T-cell (primary cell): ENCODE measurements around the gene FSTL4. TPM values are rescaled to one million over a fixed set of nuclear protein-coding genes. Genes with fewer than 3 reads are reported as not detected.

ENCODE experiments used
- ATAC-seq, 4 experiments: fragments of 200-7000 bp in 3 of 4; fragments of 150-1000 bp in 1 of 4; cut with Tn5 transposase; replicated peaks in 1 of 4; 1 replicate in 3 of 4; 2 replicates in 1 of 4; pipeline ENCODE4 v1.10.0; 2021; ENCODE audit warnings: moderate library complexity in 3 of 4, mild to moderate bottlenecking in 2 of 4, moderate number of reproducible peaks in 1 of 4
- CTCF ChIA-PET, 2 donors: fragments of 300-600 bp; sonication (Branson Sonifier 250); formaldehyde crosslinking; loops; one replicate each; lab custom pipeline; 2022; ENCODE audit warnings: antibody characterized with exemption in 2 of 2; lab: Charles Lee
- POLR2A ChIA-PET, 2 donors: fragments of 300-600 bp; sonication (Branson Sonifier 250); formaldehyde crosslinking; loops; one replicate each; lab custom pipeline; 2022; ENCODE audit warnings: antibody characterized with exemption in 2 of 2; lab: Charles Lee
- DNase-seq, 35 experiments: peaks; one replicate each; pipeline versions ENCODE4 v3.0.0 to v3.0.0-alpha.2; 2013 to 2023
- H3K27ac ChIP-seq: one replicate; pipeline ENCODE4 v1.5.1; 2013; ENCODE audit warnings: low read length
- H3K27me3 ChIP-seq, 2 experiments: replicated peaks in 1 of 2; 1 replicate in 1 of 2; 2 replicates in 1 of 2; pipeline versions ENCODE4 v1.6.1 to v1.7.0; 2013; ENCODE audit warnings: low read length in 1 of 2, mixed read lengths in 1 of 2; ENCODE audit not compliant: control insufficient read depth in 2 of 2, insufficient read depth in 2 of 2; ENCODE audit errors: extremely low read depth in 1 of 2
- H3K36me3 ChIP-seq, 2 donors: 1 replicate in 1 of 2; 2 replicates in 1 of 2; pipeline versions ENCODE4 v1.6.1 to v1.7.0; 2013; ENCODE audit warnings: low read length in 1 of 2; ENCODE audit not compliant: control insufficient read depth in 2 of 2, insufficient read depth in 1 of 2; ENCODE audit errors: extremely low read depth in 1 of 2
- H3K4me1 ChIP-seq, 2 experiments: 1 replicate in 1 of 2; 2 replicates in 1 of 2; pipeline versions ENCODE4 v1.6.1 to v1.7.0; 2013; ENCODE audit warnings: low read length in 2 of 2, mixed read lengths in 1 of 2; ENCODE audit not compliant: insufficient read depth in 2 of 2, control insufficient read depth in 1 of 2; ENCODE audit errors: extremely low read depth in 1 of 2
- H3K4me3 ChIP-seq, 2 donors: 1 replicate in 1 of 2; 2 replicates in 1 of 2; pipeline versions ENCODE4 v1.5.1 to v1.7.0; 2013; ENCODE audit warnings: mild to moderate bottlenecking in 2 of 2, low read length in 1 of 2, moderate library complexity in 1 of 2; ENCODE audit not compliant: control insufficient read depth in 1 of 2; ENCODE audit errors: extremely low read depth in 1 of 2
- H3K9me3 ChIP-seq: 2 replicates; pipeline ENCODE4 v1.7.0; 2013
- H3K27ac Mint-ChIP-seq, 2 donors: one replicate each; pipeline ENCODE4 v1.8.0; 2020 to 2021; ENCODE audit warnings: mild to moderate bottlenecking in 2 of 2, mixed read lengths in 2 of 2
- H3K27me3 Mint-ChIP-seq, 2 donors: one replicate each; pipeline ENCODE4 v1.8.0; 2021 to 2022; ENCODE audit warnings: mixed read lengths in 2 of 2
- H3K36me3 Mint-ChIP-seq: one replicate; pipeline ENCODE4 v1.8.0; 2021; ENCODE audit warnings: mixed read lengths
- H3K4me1 Mint-ChIP-seq, 3 donors: one replicate each; pipeline ENCODE4 v1.8.0; 2020 to 2022; ENCODE audit warnings: mixed read lengths in 3 of 3, mild to moderate bottlenecking in 1 of 3
- H3K4me3 Mint-ChIP-seq, 3 donors: one replicate each; pipeline ENCODE4 v1.8.0; 2020 to 2022; ENCODE audit warnings: mild to moderate bottlenecking in 3 of 3, mixed read lengths in 3 of 3, moderate library complexity in 3 of 3
- H3K9me3 Mint-ChIP-seq, 3 donors: one replicate each; pipeline ENCODE4 v1.8.0; 2020 to 2022; ENCODE audit warnings: mixed read lengths in 3 of 3
- WGBS: methylation state at CpG from one replicate; pipeline ENCODE4 v1.1.5; 2013; ENCODE audit warnings: missing lambda C conversion rate; ENCODE audit not compliant: insufficient coverage; 5-methylcytosine and 5-hydroxymethylcytosine counted together
- total RNA-seq, 35 experiments: library from RNA in 6 of 35; stranded (reverse) in 6 of 35; fragments of 120-200 nt in 1 of 35; gene quantifications; one replicate each; pipeline versions ENCODE4 v1.2.1 to v1.2.4 and lab custom pipeline; 2013 to 2026

FSTL4 gene
- total RNA-seq, 5 donors from 2014 or later (not counting 1 experiment from before 2014, with no cell fraction given) = 1.6 TPM; not detected in 3

GRCh38 chr5:133347039-133347438, 265.3 kb downstream of the FSTL4 start:
- Mint-ChIP-seq H3K4me1 (no peaks in the 10 kb centered on the region), H3K9me3 (no peaks in the 10 kb centered on the region), H3K4me3 (no peak overlapping the region), H3K36me3 (no peaks in the 10 kb centered on the region), H3K27ac (no peak overlapping the region), H3K27me3 (peaks cover 0 to 18% of the 10 kb centered on the region in 2 donors)
- 38% methylated on average over 3 of the region's 6 CpGs for WGBS
- no peak for DNase-seq
- no peaks in the 10 kb centered on the region for H3K27me3 ChIP-seq
- H3K4me1 ChIP-seq = no peaks in the 10 kb centered on the region
- no peak for ATAC-seq
- H3K4me3 ChIP-seq = no peak overlapping the region
- H3K36me3 ChIP-seq = no peaks in the 10 kb centered on the region
- H3K27ac ChIP-seq = no peak overlapping the region
- ChIA-PET CTCF (no interaction called here), POLR2A (interaction anchor here in 1 of 2 donors (0.6 kb wide), 1 partner anchor 210 kb away, joined by 4 read pairs; no protein-coding TSS in a partner anchor)
- no peaks in the 10 kb centered on the region for H3K9me3 ChIP-seq

GRCh38 chr5:133344266-133344665, 268.1 kb downstream of the FSTL4 start:
- H3K27me3 ChIP-seq = no peaks in the 10 kb centered on the region
- peaks cover 0 to 12% of the 10 kb centered on the region in 2 donors for H3K27me3 Mint-ChIP-seq
- DNase-seq (no peak), ATAC-seq (no peak)
- H3K9me3 ChIP-seq = no peaks in the 10 kb centered on the region
- ChIA-PET POLR2A (interaction anchor here in 1 of 2 donors (0.6 kb wide), 1 partner anchor 1500 kb away, joined by 3 read pairs; no protein-coding TSS in a partner anchor), CTCF (no interaction called here)
- no peaks in the 10 kb centered on the region for H3K4me1 Mint-ChIP-seq
- no peaks in the 10 kb centered on the region for H3K4me1 ChIP-seq
- no peak overlapping the region for H3K4me3 Mint-ChIP-seq
- no peaks in the 10 kb centered on the region for H3K36me3 ChIP-seq
- no peaks in the 10 kb centered on the region for H3K36me3 Mint-ChIP-seq
- WGBS = no CpG with 5 or more reads among the region's 2 CpGs
- no peak overlapping the region for H3K27ac ChIP-seq
- no peak overlapping the region for H3K27ac Mint-ChIP-seq
- H3K4me3 ChIP-seq = no peak overlapping the region
- H3K9me3 Mint-ChIP-seq = no peaks in the 10 kb centered on the region

- Histone ChIP-seq H3K4me3 (no peak overlapping the region), H3K27ac (no peak overlapping the region), H3K4me1 (no peaks in the 10 kb centered on the region), H3K27me3 (no peaks in the 10 kb centered on the region), H3K9me3 (no peaks in the 10 kb centered on the region), H3K36me3 (no peaks in the 10 kb centered on the region)
- Mint-ChIP-seq H3K27ac (no peak overlapping the region), H3K4me1 (no peaks in the 10 kb centered on the region), H3K9me3 (no peaks in the 10 kb centered on the region), H3K36me3 (no peaks in the 10 kb centered on the region), H3K27me3 (peaks cover 0 to 10% of the 10 kb centered on the region in 2 donors), H3K4me3 (no peak overlapping the region)
- DNase-seq (no peak), ATAC-seq (no peak)
- ChIA-PET CTCF (no interaction called here), POLR2A (no interaction called here)
- WGBS = 75% methylated on average over 5 of the region's 8 CpGs
Measured at GRCh38 chr5:133343196-133343595, 269.1 kb downstream of the FSTL4 start.

GRCh38 chr5:133341915-133342710, 270.2 kb downstream of the FSTL4 start:
- no peaks in the 10 kb centered on the region for H3K27me3 ChIP-seq
- no peaks in the 10 kb centered on the region for H3K36me3 ChIP-seq
- H3K4me1 Mint-ChIP-seq = no peaks in the 10 kb centered on the region
- no peak overlapping the region for H3K4me3 Mint-ChIP-seq
- CTCF ChIA-PET = no interaction called here
- H3K27me3 Mint-ChIP-seq = peaks cover 0 to 6% of the 10 kb centered on the region in 2 donors
- no peaks in the 10 kb centered on the region for H3K9me3 Mint-ChIP-seq
- ATAC-seq (no peak), DNase-seq (no peak)
- no peak overlapping the region for H3K27ac Mint-ChIP-seq
- WGBS = 72% methylated on average over 4 of the region's 8 CpGs
- POLR2A ChIA-PET = no interaction called here
- H3K4me1 ChIP-seq = no peaks in the 10 kb centered on the region
- H3K36me3 Mint-ChIP-seq = no peaks in the 10 kb centered on the region
- no peak overlapping the region for H3K27ac ChIP-seq
- H3K4me3 ChIP-seq = no peak overlapping the region
- no peaks in the 10 kb centered on the region for H3K9me3 ChIP-seq

GRCh38 chr5:133341296-133341695, 271.0 kb downstream of the FSTL4 start:
- Mint-ChIP-seq H3K27ac (no peak overlapping the region), H3K36me3 (no peaks in the 10 kb centered on the region), H3K4me1 (peaks cover 0 to 5% (median 0%) of the 10 kb centered on the region in 3 donors), H3K27me3 (peaks cover 0 to 2% of the 10 kb centered on the region in 2 donors), H3K9me3 (no peaks in the 10 kb centered on the region), H3K4me3 (no peak overlapping the region)
- CTCF ChIA-PET = no interaction called here
- 57% methylated on average over 3 of the region's 6 CpGs for WGBS
- Histone ChIP-seq H3K4me1 (peaks cover 4 to 5% of the 10 kb centered on the region in 2 experiments), H3K27me3 (peaks cover 0 to 6% of the 10 kb centered on the region in 2 experiments), H3K36me3 (no peaks in the 10 kb centered on the region), H3K27ac (no peak overlapping the region), H3K9me3 (no peaks in the 10 kb centered on the region), H3K4me3 (no peak overlapping the region)
- no peak for ATAC-seq
- POLR2A ChIA-PET = no interaction called here
- DNase-seq = no peak

GRCh38 chr5:133340822-133341221, 271.5 kb downstream of the FSTL4 start:
- DNase-seq (no peak), ATAC-seq (no peak)
- H3K9me3 ChIP-seq = no peaks in the 10 kb centered on the region
- no peak overlapping the region for H3K4me3 ChIP-seq
- H3K4me1 Mint-ChIP-seq = peaks cover 0 to 6% (median 0%) of the 10 kb centered on the region in 3 donors
- no peak overlapping the region for H3K4me3 Mint-ChIP-seq
- peaks cover 0 to 9% of the 10 kb centered on the region in 2 experiments for H3K27me3 ChIP-seq
- 94% methylated on average over 4 of the region's 8 CpGs for WGBS
- no peak overlapping the region for H3K27ac Mint-ChIP-seq
- no peaks in the 10 kb centered on the region for H3K36me3 Mint-ChIP-seq
- peaks cover 5 to 8% of the 10 kb centered on the region in 2 experiments for H3K4me1 ChIP-seq
- no peak overlapping the region for H3K27ac ChIP-seq
- H3K9me3 Mint-ChIP-seq = no peaks in the 10 kb centered on the region
- no peaks in the 10 kb centered on the region for H3K36me3 ChIP-seq
- H3K27me3 Mint-ChIP-seq = peaks cover 0 to under 1% of the 10 kb centered on the region in 2 donors
- ChIA-PET POLR2A (no interaction called here), CTCF (no interaction called here)
